ENCODE measurements around the gene PRM1. TPM values are rescaled to one million over a fixed set of nuclear protein-coding genes. Genes with fewer than 3 reads are reported as not detected.

Gene PRM1
- total and polyA plus RNA-seq, 2 of the 13 experiments (the other 11 are each of a cell fraction or from before 2014, with no cell fraction given), result not detected

DNA sequence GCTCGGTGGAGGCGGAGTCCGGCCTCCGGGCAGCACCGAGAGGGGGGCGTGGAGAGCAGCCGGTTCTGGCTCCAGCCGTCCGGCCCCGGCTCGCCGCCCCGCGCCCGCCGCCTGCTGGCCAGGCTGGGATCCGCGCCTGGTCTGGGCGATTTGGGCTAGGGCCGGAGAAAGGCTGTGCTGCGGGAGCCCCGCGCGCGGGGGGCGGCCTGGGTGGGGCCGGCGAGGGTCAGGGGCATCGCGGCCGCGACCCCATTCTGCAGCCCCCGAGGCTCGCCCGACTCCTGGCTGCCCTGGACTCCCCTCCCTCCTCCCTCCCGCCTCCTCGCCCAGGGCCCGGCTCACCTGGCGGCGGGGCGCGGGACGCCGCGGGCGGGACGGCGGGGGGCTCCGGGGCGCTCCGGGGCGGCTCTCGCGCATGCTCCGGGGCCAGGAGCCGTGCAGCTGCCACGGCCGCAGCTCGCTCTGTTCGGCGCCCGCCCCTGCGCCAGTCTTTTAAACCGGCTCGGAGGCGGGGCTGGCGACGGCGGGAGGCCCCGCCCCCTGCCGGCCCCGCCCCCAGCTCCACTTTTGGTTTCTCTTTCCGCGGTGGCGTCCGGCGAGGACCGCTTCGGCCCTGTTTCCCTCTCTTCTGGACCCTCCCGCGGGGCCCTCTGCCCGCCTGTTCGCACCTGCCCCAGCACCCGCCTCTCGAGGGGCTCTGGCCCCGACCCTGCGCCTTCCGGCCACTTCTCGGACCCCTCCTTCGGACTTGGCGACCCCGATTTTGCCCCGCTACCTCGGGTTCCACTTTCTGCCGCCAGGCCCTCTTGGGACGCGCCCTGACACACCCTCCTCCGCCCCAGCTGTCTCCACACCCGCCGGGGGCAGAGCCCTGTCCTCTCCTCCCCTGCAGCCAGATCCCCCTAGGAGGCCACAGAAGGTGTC, 25.1 kb downstream of the PRM1 start, which contains the start of gene SOCS1 (continued):
- TF ChIP-seq, protein P1, sequence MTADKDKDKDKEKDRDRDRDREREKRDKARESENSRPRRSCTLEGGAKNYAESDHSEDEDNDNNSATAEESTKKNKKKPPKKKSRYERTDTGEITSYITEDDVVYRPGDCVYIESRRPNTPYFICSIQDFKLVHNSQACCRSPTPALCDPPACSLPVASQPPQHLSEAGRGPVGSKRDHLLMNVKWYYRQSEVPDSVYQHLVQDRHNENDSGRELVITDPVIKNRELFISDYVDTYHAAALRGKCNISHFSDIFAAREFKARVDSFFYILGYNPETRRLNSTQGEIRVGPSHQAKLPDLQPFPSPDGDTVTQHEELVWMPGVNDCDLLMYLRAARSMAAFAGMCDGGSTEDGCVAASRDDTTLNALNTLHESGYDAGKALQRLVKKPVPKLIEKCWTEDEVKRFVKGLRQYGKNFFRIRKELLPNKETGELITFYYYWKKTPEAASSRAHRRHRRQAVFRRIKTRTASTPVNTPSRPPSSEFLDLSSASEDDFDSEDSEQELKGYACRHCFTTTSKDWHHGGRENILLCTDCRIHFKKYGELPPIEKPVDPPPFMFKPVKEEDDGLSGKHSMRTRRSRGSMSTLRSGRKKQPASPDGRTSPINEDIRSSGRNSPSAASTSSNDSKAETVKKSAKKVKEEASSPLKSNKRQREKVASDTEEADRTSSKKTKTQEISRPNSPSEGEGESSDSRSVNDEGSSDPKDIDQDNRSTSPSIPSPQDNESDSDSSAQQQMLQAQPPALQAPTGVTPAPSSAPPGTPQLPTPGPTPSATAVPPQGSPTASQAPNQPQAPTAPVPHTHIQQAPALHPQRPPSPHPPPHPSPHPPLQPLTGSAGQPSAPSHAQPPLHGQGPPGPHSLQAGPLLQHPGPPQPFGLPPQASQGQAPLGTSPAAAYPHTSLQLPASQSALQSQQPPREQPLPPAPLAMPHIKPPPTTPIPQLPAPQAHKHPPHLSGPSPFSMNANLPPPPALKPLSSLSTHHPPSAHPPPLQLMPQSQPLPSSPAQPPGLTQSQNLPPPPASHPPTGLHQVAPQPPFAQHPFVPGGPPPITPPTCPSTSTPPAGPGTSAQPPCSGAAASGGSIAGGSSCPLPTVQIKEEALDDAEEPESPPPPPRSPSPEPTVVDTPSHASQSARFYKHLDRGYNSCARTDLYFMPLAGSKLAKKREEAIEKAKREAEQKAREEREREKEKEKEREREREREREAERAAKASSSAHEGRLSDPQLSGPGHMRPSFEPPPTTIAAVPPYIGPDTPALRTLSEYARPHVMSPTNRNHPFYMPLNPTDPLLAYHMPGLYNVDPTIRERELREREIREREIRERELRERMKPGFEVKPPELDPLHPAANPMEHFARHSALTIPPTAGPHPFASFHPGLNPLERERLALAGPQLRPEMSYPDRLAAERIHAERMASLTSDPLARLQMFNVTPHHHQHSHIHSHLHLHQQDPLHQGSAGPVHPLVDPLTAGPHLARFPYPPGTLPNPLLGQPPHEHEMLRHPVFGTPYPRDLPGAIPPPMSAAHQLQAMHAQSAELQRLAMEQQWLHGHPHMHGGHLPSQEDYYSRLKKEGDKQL (CRISPR knock-in tag; IDR thresholded peaks at IDR 0.05; ENCODE audit: low read depth), result 0 out of 2 replicates have a peak, but pooled peaks have one; percentile 52
- TF ChIP-seq RFX1 (IDR thresholded peaks at IDR 0.05) (no peak), ZNF644 (CRISPR knock-in tag; IDR thresholded peaks at IDR 0.05; ENCODE audit: low read depth) (no peak), ZNF335 (CRISPR knock-in tag; IDR thresholded peaks at IDR 0.05) (peak; percentile 88), ZNF510 (CRISPR knock-in tag; IDR thresholded peaks at IDR 0.05; ENCODE audit: low read depth) (no peak), PITX1 (CRISPR knock-in tag; IDR thresholded peaks at IDR 0.05) (peak; percentile 62; the same call in 1 of the 2 replicates), RBAK (CRISPR knock-in tag; IDR thresholded peaks at IDR 0.05) (no peak), REL (CRISPR knock-in tag; conservative IDR thresholded peaks at IDR 0.05) (no peak; the same call in 1 of the 2 replicates), GABPA (IDR thresholded peaks at IDR 0.05; ENCODE audit: low read depth, low read length) (no peak), GABPA (CRISPR knock-in tag; IDR thresholded peaks at IDR 0.05; ENCODE audit: low read depth) (no peak)
- TF ChIP-seq, protein P2, sequence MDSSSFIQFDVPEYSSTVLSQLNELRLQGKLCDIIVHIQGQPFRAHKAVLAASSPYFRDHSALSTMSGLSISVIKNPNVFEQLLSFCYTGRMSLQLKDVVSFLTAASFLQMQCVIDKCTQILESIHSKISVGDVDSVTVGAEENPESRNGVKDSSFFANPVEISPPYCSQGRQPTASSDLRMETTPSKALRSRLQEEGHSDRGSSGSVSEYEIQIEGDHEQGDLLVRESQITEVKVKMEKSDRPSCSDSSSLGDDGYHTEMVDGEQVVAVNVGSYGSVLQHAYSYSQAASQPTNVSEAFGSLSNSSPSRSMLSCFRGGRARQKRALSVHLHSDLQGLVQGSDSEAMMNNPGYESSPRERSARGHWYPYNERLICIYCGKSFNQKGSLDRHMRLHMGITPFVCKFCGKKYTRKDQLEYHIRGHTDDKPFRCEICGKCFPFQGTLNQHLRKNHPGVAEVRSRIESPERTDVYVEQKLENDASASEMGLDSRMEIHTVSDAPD (CRISPR knock-in tag; IDR thresholded peaks at IDR 0.05), result peak; percentile 70
- TF ChIP-seq, protein P3, sequence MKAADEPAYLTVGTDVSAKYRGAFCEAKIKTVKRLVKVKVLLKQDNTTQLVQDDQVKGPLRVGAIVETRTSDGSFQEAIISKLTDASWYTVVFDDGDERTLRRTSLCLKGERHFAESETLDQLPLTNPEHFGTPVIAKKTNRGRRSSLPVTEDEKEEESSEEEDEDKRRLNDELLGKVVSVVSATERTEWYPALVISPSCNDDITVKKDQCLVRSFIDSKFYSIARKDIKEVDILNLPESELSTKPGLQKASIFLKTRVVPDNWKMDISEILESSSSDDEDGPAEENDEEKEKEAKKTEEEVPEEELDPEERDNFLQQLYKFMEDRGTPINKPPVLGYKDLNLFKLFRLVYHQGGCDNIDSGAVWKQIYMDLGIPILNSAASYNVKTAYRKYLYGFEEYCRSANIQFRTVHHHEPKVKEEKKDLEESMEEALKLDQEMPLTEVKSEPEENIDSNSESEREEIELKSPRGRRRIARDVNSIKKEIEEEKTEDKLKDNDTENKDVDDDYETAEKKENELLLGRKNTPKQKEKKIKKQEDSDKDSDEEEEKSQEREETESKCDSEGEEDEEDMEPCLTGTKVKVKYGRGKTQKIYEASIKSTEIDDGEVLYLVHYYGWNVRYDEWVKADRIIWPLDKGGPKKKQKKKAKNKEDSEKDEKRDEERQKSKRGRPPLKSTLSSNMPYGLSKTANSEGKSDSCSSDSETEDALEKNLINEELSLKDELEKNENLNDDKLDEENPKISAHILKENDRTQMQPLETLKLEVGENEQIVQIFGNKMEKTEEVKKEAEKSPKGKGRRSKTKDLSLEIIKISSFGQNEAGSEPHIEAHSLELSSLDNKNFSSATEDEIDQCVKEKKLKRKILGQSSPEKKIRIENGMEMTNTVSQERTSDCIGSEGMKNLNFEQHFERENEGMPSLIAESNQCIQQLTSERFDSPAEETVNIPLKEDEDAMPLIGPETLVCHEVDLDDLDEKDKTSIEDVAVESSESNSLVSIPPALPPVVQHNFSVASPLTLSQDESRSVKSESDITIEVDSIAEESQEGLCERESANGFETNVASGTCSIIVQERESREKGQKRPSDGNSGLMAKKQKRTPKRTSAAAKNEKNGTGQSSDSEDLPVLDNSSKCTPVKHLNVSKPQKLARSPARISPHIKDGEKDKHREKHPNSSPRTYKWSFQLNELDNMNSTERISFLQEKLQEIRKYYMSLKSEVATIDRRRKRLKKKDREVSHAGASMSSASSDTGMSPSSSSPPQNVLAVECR (CRISPR knock-in tag; IDR thresholded peaks at IDR 0.05; ENCODE audit: borderline replicate concordance), result peak; percentile 66; the same call in 1 of the 2 replicates
